NOMO-1 (cell line): ENCODE results near the gene TSHZ3.
A peak's percentile ranks its signal among the peaks of the same experiment; 100 is the strongest.

Source experiments
- DNase-seq, 2 experiments: peaks; one replicate each; lab custom pipeline; 2025; ENCODE audit not compliant: unreplicated experiment in 2 of 2; lab: John Stamatoyannopoulos, UW

The TSHZ3 gene

GRCh38 chr19:31315652-31316051 lies 33.6 kb downstream of the TSHZ3 start:
- DNase-seq, result no peak

- no peak for DNase-seq
Measured at GRCh38 chr19:31314849-31315629, 34.2 kb downstream of the TSHZ3 start.

DNA sequence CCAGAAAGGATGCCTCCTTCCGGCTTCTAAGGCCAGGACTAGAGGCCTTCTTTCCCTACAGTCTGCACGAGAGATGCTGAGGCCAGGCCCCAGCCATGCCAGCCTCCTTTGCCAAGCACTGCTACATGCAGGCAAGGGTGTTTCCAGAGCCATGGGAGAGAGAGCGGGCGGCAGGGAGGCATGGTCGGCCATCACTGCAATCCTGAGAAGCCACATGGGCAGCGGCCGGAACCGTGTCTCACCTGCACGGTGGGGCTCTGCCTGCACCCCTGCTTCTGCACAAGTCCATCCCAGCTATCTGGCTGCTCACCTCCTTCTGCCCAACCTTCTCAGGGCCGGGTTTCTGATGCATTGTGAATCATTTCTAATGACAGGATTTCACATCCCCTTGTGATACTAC lies 35.1 kb downstream of the TSHZ3 start:
- DNase-seq, result no peak

GRCh38 chr19:31313291-31314030 lies 35.8 kb downstream of the TSHZ3 start:
- no peak for DNase-seq

DNA sequence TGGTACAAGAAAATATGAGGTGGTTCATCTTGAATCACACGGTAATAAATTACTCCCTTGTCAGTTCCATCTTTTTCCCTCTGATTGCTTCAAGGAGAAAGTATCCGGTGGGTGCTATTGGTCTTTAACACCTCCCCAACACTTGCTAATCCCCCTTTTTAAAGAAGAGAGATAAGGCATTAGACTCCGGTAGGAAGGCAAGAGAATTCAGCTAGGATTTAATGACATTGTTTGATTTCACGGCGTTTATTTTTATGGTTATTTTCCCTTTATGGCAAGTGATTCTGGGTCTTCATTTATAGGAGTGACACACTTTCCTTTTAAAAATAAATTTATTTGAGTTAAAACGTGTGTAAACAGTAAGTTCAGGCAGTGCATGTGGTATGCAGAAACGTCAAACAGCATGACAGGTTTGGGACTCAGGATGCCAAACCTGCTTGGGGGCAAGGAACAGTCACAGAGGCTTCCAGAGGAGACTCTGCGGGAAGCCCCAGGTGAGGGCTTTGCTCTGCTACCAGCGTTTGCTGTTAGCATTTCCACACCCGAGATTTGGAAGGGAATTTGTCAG lies 36.5 kb downstream of the TSHZ3 start:
- DNase-seq, result no peak

- peak; percentile 42 to 43 for DNase-seq
Measured at GRCh38 chr19:31312009-31312676, 37.1 kb downstream of the TSHZ3 start.

- no peak for DNase-seq
Measured at GRCh38 chr19:31310432-31311133, 38.7 kb downstream of the TSHZ3 start.

GRCh38 chr19:31308781-31309180 lies 40.5 kb downstream of the TSHZ3 start:
- no peak for DNase-seq

GRCh38 chr19:31307071-31307669 lies 42.1 kb downstream of the TSHZ3 start:
- no peak for DNase-seq

DNA sequence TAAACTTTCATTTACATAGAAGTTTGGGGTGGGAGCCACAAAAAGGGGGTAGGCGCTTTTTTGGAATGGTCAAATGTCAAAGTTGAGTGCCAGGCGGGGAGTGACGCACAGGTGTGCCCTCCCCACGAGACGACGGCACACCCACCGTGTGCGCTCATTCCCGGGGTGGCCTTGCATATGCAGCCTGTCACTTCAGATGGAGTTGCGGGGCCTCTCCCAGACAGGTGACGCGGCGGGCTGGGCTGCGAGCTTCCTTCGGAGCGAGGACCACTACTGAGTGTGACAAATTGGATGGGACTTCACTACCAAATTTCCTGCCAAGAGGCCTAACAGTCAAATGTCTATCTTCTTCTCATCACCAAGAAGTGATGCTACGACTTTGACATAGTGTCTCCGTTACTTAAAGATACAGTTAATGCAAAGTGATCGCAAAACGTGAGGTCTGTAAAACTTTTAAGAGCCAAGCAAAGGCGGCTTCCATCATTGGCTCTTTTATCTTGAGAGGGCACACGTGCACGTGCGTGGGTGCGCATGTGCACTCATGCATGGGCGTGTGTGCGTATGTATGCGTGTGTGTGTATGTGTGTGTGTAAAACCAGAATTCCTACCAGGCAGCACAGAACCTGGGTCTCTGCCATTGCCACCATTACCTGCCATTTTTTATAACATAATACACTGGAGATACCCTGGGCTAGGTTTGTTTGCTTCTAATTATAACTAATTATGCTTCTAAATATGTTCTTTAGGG lies 43.1 kb downstream of the TSHZ3 start:
- DNase-seq, result no peak

DNA sequence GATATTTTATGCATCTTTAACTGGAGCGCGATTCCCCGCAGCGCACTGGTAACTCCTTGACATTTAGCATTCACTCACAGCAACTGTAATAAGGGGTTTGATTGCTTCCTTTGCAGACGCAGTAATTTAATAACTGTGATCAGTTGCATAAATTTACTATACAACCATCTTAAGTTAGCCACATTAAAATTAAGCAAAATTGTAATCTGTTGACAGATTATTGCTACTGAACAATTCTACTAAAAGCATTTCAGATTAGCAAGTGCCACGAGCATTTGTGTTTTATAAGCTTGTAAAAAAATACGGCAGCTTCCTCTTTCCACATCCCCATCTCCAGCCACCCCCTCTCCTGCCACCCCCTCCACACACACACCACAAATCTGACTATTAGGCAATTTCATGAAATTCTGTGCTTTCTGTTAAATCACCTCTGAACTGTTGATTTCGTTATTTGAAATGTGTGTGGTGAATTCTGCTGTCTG lies 44.4 kb downstream of the TSHZ3 start:
- DNase-seq, result peak; percentile 88 to 96

DNA sequence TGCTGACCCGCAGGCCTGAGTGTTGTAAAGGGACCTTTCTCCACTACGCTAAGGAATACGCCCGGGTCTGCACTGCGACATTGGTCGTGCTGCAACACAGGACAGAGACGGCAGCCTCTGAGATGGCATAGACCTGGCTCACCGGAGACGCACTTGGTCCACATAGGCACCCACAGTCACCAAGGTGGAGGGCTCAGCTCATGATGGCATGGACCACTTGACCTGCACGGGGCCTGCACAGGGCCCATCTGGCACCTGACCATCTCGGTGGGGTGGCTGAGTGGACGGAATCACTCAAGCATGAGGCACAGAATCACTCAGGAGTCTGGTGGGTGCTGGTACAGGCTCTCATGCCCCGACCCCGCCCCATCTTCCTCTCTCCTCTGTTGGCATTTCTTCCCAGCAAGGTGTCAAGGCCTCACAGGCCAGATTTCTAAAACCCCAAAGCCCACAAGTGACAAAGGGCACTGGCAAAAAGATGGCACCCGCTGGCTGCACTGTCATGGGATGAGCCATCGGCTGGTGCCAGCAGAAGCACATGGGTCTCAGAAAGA lies 45.9 kb downstream of the TSHZ3 start:
- no peak for DNase-seq

GRCh38 chr19:31301306-31301980 lies 47.8 kb downstream of the TSHZ3 start:
- DNase-seq, result no peak

DNA sequence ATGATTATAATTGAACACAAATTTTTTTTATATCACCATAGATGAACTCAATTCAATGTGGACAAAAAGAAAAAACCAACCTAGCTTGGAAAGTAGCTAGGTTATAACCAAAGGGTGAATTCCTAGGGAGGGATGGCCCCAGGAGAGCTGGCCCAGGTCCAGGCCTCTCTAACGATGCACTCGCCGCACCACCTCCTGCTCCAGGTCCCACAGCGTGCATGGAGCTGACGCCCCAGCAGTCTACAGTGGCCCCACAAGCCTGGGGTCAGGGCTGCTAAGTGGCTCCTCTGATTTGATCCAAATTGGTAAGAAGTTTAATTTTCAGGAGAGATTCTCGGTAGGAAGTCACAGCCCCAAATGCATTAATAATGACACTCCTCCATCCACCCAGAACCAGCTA lies 48.8 kb downstream of the TSHZ3 start:
- no peak for DNase-seq

GRCh38 chr19:31299665-31300064 lies 49.6 kb downstream of the TSHZ3 start:
- DNase-seq, result no peak

DNA sequence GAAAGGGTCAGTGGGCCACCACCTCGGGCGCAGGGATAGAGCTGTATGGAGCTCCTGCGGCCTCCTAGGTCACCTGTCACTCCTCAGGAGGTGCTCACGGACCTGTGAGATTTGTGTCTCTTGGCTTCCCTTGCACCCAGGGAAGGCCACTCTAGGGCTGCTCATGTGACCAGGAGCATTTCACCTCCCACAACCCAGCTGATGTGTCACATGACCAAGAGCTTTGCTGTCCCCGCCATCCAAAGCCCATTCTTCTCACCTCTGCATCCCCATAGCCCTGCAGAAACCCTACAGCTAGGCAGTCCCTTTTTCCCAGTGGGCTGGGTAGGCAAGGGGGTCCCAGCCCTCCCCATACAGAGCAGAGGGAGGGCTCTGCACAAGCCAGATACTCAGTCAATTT lies 51.2 kb downstream of the TSHZ3 start:
- DNase-seq, result no peak

- DNase-seq, result no peak
Measured at GRCh38 chr19:31296741-31297390, 52.4 kb downstream of the TSHZ3 start.

GRCh38 chr19:31294189-31294588 lies 55.0 kb downstream of the TSHZ3 start:
- DNase-seq, result no peak
